ENCODE results near the gene HMCN2. TPM values are rescaled to one million over a fixed set of nuclear protein-coding genes. Genes with fewer than 3 reads are reported as not detected.

HMCN2 gene
- total and polyA plus RNA-seq, 2 donors (not counting 3 experiments of a cell fraction or from before 2014, with no cell fraction given): 0.04 to 0.24 TPM

- Histone ChIP-seq H3K9ac (replicated peaks; ENCODE audit: extremely low read depth, insufficient read depth, low read length) (no peak overlapping the region), H3K4me3 (replicated peaks in 1 of 3; ENCODE audit: insufficient read depth in 1 of 3, low read depth in 1 of 3, low read length in 3 of 3) (no peak overlapping the region), H3K36me3 (ENCODE audit: control insufficient read depth in 2 of 2, extremely low read depth in 1 of 2, insufficient read depth in 2 of 2, low read length in 2 of 2) (peaks cover 7 to 20% of the 10 kb centered on the region in 2 experiments), H4K20me1 (replicated peaks; ENCODE audit: control insufficient read depth, extremely low read depth, insufficient read depth, low read length) (no peaks in the 10 kb centered on the region), H3K9me3 (replicated peaks; ENCODE audit: control insufficient read depth, insufficient read depth, low read length) (no peaks in the 10 kb centered on the region), H3K79me2 (ENCODE audit: control insufficient read depth, insufficient read depth, low read length) (no peaks in the 10 kb centered on the region), H3K27me3 (ENCODE audit: control insufficient read depth in 2 of 2, insufficient read depth in 2 of 2, low read length in 2 of 2) (no peaks in the 10 kb centered on the region), H3K4me2 (ENCODE audit: insufficient read depth, low read length) (no peak overlapping the region), H3K27ac (ENCODE audit: insufficient read depth, low read depth, low read length) (no peak overlapping the region), H3K4me1 (ENCODE audit: control insufficient read depth, extremely low read depth, insufficient read depth, low read length) (peaks cover 4% of the 10 kb centered on the region), H3K9me1 (replicated peaks; ENCODE audit: control insufficient read depth, extremely low read depth, insufficient read depth, low read length) (no peaks in the 10 kb centered on the region), H2AFZ (ENCODE audit: low read depth, low read length) (no peak overlapping the region)
- DNase-seq (ENCODE audit: low read depth, low spot score) (no peak), FAIRE-seq (no peak)
- intact Hi-C loops (cut with micrococcal nuclease) (loop anchor here (10.0 kb wide), 1 partner anchor 345 kb away; no protein-coding TSS in a partner anchor), dilution Hi-C loops (cut with MboI; ENCODE audit: extremely low pct_ligation_motif_present, low sequenced_read_pairs) (no loop called here)
- CTCF ChIA-PET: no interaction called here
- BruUV-seq (replicated peaks): no TSS peak
- no peak for TF ChIP-seq CTCF (IDR thresholded peaks at IDR 0.05; ENCODE audit: extremely low read depth in 1 of 2, insufficient read depth in 1 of 2, low read depth in 1 of 2, low read length in 2 of 2)
- no peak for TF ChIP-seq MAX (IDR thresholded peaks at IDR 0.05; ENCODE audit: insufficient read depth, insufficient read length)
- TF ChIP-seq POLR2AphosphoS5 (IDR thresholded peaks at IDR 0.05; ENCODE audit: insufficient read depth, low read depth, low read length): no peak
- TF ChIP-seq POLR2A (IDR thresholded peaks at IDR 0.05; ENCODE audit: low read depth, low read length): no peak
- POLR2A ChIA-PET: interaction anchor here (0.7 kb wide), 1 partner anchor 10 kb away, joined by 3 read pairs; no protein-coding TSS in a partner anchor
Observed at GRCh38 chr9:130229759-130230158, 35.8 kb upstream of the HMCN2 start.

- Histone ChIP-seq H3K4me2 (ENCODE audit: insufficient read depth, low read length) (no peak overlapping the region), H3K4me3 (replicated peaks in 1 of 3; ENCODE audit: insufficient read depth in 1 of 3, low read depth in 1 of 3, low read length in 3 of 3) (no peak overlapping the region), H3K9ac (replicated peaks; ENCODE audit: extremely low read depth, insufficient read depth, low read length) (no peak overlapping the region), H3K9me1 (replicated peaks; ENCODE audit: control insufficient read depth, extremely low read depth, insufficient read depth, low read length) (no peaks in the 10 kb centered on the region), H3K36me3 (ENCODE audit: control insufficient read depth in 2 of 2, extremely low read depth in 1 of 2, insufficient read depth in 2 of 2, low read length in 2 of 2) (peaks cover 7 to 19% of the 10 kb centered on the region in 2 experiments), H4K20me1 (replicated peaks; ENCODE audit: control insufficient read depth, extremely low read depth, insufficient read depth, low read length) (no peaks in the 10 kb centered on the region), H2AFZ (ENCODE audit: low read depth, low read length) (no peak overlapping the region), H3K79me2 (ENCODE audit: control insufficient read depth, insufficient read depth, low read length) (no peaks in the 10 kb centered on the region), H3K4me1 (ENCODE audit: control insufficient read depth, extremely low read depth, insufficient read depth, low read length) (peaks cover 4% of the 10 kb centered on the region), H3K9me3 (replicated peaks; ENCODE audit: control insufficient read depth, insufficient read depth, low read length) (no peaks in the 10 kb centered on the region), H3K27ac (ENCODE audit: insufficient read depth, low read depth, low read length) (no peak overlapping the region), H3K27me3 (ENCODE audit: control insufficient read depth in 2 of 2, insufficient read depth in 2 of 2, low read length in 2 of 2) (no peaks in the 10 kb centered on the region)
- intact Hi-C loops (cut with micrococcal nuclease): loop anchor here (10.0 kb wide), 1 partner anchor 346 kb away; no protein-coding TSS in a partner anchor
- DNase-seq (ENCODE audit: low read depth, low spot score): no peak
- no peak for FAIRE-seq
- dilution Hi-C loops (cut with MboI; ENCODE audit: extremely low pct_ligation_motif_present, low sequenced_read_pairs): no loop called here
- POLR2A ChIA-PET: interaction anchor here (0.7 kb wide), 1 partner anchor 11 kb away, joined by 3 read pairs; no protein-coding TSS in a partner anchor
- CTCF ChIA-PET: no interaction called here
- TF ChIP-seq CTCF (IDR thresholded peaks at IDR 0.05; ENCODE audit: extremely low read depth in 1 of 2, insufficient read depth in 1 of 2, low read depth in 1 of 2, low read length in 2 of 2) (no peak), MYC (IDR thresholded peaks at IDR 0.05; ENCODE audit: low read depth, low read length) (no peak), MAX (IDR thresholded peaks at IDR 0.05; ENCODE audit: insufficient read depth, insufficient read length) (no peak), EZH2 (IDR thresholded peaks at IDR 0.05; ENCODE audit: borderline replicate concordance, low read depth, low read length, severe bottlenecking) (no peak)
- BruUV-seq (replicated peaks): no TSS peak
Observed at GRCh38 chr9:130230631-130231030, 34.9 kb upstream of the HMCN2 start.
